Measurements from ENCODE around the gene APOA1.

The APOA1 gene

GRCh38 chr11:116831790-116832349, 5.6 kb downstream of the APOA1 start:
- no peaks in the 10 kb centered on the region for H3K79me2 ChIP-seq (ENCODE audit: insufficient read depth, low read length)
- H3K27ac ChIP-seq (ENCODE audit: low read depth, low read length), result no peak overlapping the region
- TF ChIP-seq CTCF (IDR thresholded peaks at IDR 0.05; ENCODE audit: insufficient read depth, low read length, poor library complexity, severe bottlenecking) (no peak), EZH2phosphoT487 (conservative IDR thresholded peaks at IDR 0.05; ENCODE audit: low read length) (no peak)
- H4K20me1 ChIP-seq (ENCODE audit: low read depth, low read length), result no peaks in the 10 kb centered on the region
- H3K36me3 ChIP-seq (ENCODE audit: low read length), result no peaks in the 10 kb centered on the region
- H3F3A ChIP-seq (ENCODE audit: insufficient read depth), result no peaks in the 10 kb centered on the region
- H3K4me3 ChIP-seq (ENCODE audit: insufficient read depth, low read length, poor library complexity, severe bottlenecking), result no peak overlapping the region
- no peak overlapping the region for H3K4me2 ChIP-seq (ENCODE audit: low read depth, low read length, poor library complexity, severe bottlenecking)
- H3K9me2 ChIP-seq (replicated peaks; ENCODE audit: insufficient read depth, low read length), result no peaks in the 10 kb centered on the region
- H3K27me3 ChIP-seq (ENCODE audit: low read length), result no peaks in the 10 kb centered on the region
- no peak overlapping the region for H3K9ac ChIP-seq (ENCODE audit: low read length)
- H3K9me3 ChIP-seq (ENCODE audit: insufficient read depth, low read length), result no peaks in the 10 kb centered on the region
- H2AFZ ChIP-seq (ENCODE audit: low read depth, low read length, severe bottlenecking), result no peak overlapping the region

- Histone ChIP-seq H3K9me2 (replicated peaks; ENCODE audit: insufficient read depth, low read length) (no peaks in the 10 kb centered on the region), H3K27me3 (ENCODE audit: low read length) (no peaks in the 10 kb centered on the region), H3K9me3 (ENCODE audit: insufficient read depth, low read length) (no peaks in the 10 kb centered on the region), H3K4me2 (ENCODE audit: low read depth, low read length, poor library complexity, severe bottlenecking) (no peak overlapping the region), H3K27ac (ENCODE audit: low read depth, low read length) (no peak overlapping the region), H3K4me3 (ENCODE audit: insufficient read depth, low read length, poor library complexity, severe bottlenecking) (no peak overlapping the region), H3K79me2 (ENCODE audit: insufficient read depth, low read length) (no peaks in the 10 kb centered on the region), H3K9ac (ENCODE audit: low read length) (no peak overlapping the region), H4K20me1 (ENCODE audit: low read depth, low read length) (no peaks in the 10 kb centered on the region), H3K36me3 (ENCODE audit: low read length) (no peaks in the 10 kb centered on the region), H3F3A (ENCODE audit: insufficient read depth) (no peaks in the 10 kb centered on the region), H2AFZ (ENCODE audit: low read depth, low read length, severe bottlenecking) (no peak overlapping the region)
- no peak for TF ChIP-seq CTCF (IDR thresholded peaks at IDR 0.05; ENCODE audit: insufficient read depth, low read length, poor library complexity, severe bottlenecking)
- TF ChIP-seq EZH2phosphoT487 (conservative IDR thresholded peaks at IDR 0.05; ENCODE audit: low read length), result no peak
Measured at GRCh38 chr11:116830184-116830912, 7.1 kb downstream of the APOA1 start.

GRCh38 chr11:116829525-116830183, 7.8 kb downstream of the APOA1 start, which contains the start of gene APOC3:
Gene APOC3, plus strand, starts transcription at chr11:116829907. Its CDS starts 676 bp downstream, at chr11:116830583.
- Histone ChIP-seq H3K27ac (ENCODE audit: low read depth, low read length) (no peak within 1 kb of the TSS), H3K9ac (ENCODE audit: low read length) (no peak within 1 kb of the TSS), H3K4me2 (ENCODE audit: low read depth, low read length, poor library complexity, severe bottlenecking) (no peak within 1 kb of the TSS), H4K20me1 (ENCODE audit: low read depth, low read length) (no peaks in the 10 kb centered on the region), H3F3A (ENCODE audit: insufficient read depth) (no peaks in the 10 kb centered on the region), H3K36me3 (ENCODE audit: low read length) (no peaks in the 10 kb centered on the region), H3K9me2 (replicated peaks; ENCODE audit: insufficient read depth, low read length) (no peaks in the 10 kb centered on the region), H3K9me3 (ENCODE audit: insufficient read depth, low read length) (no peaks in the 10 kb centered on the region), H3K79me2 (ENCODE audit: insufficient read depth, low read length) (no peaks in the 10 kb centered on the region), H2AFZ (ENCODE audit: low read depth, low read length, severe bottlenecking) (no peak within 1 kb of the TSS), H3K4me3 (ENCODE audit: insufficient read depth, low read length, poor library complexity, severe bottlenecking) (no peak within 1 kb of the TSS), H3K27me3 (ENCODE audit: low read length) (no peaks in the 10 kb centered on the region)
- TF ChIP-seq CTCF (IDR thresholded peaks at IDR 0.05; ENCODE audit: insufficient read depth, low read length, poor library complexity, severe bottlenecking) (no peak), EZH2phosphoT487 (conservative IDR thresholded peaks at IDR 0.05; ENCODE audit: low read length) (no peak)
